ENCODE measurements around the gene SQOR.

DNA sequence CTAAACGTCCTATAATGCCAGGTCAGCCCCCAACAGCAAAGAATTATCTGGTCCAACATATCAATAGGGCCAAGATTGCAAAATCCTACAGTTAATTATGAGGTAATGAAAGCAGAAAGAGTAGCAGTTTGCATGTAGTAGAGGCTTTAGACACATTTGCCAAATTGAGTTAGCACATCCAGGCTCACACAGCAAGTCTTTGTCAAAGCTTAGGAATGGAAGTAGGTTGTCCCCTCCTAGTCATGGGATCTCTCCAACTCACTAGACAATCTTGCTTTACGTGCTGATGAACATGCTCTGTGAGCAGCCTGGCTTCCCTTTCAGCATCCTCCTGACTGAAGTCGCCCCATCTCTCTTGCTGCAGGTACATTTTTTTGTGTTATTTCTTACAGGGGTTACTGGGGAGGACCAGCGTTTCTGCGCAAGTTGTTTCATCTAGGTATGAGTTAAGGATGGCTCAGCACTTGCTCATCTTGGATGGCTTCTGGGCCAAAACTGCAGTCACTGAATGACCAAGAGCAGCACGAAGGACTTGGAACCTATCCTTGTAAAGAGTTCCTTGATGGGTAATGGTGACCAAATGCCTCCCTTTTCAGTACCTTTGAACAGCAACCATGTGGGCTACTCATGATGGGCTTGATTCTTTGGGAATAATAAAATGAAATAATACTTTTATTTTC is 55.9 kb downstream of the SQOR start:
- TF ChIP-seq EZH2 (IDR thresholded peaks at IDR 0.05) (no peak), POLR2AphosphoS5 (IDR thresholded peaks at IDR 0.05; ENCODE audit: borderline replicate concordance, low read depth, low read length) (no peak), FOXP2 (optimal IDR thresholded peaks at IDR 0.05; ENCODE audit: control extremely low read depth, extremely low read length, insufficient read depth) (no peak)

Data from SK-N-MC (cell line).